ENCODE results near the gene SUGP1.
"Not testable (repeated sequence)": the region's sequence is repeated elsewhere in the genome, so short reads cannot be mapped to it uniquely, and the experiment has no call there.

The SUGP1 gene

GRCh38 chr19:19260417-19261214, 59.7 kb downstream of the SUGP1 start:
- no peak for DNase-seq

- DNase-seq: peak; percentile 89
Observed at GRCh38 chr19:19259741-19260140, 60.6 kb downstream of the SUGP1 start.

- no peak for DNase-seq
Observed at GRCh38 chr19:19258589-19259338, 61.5 kb downstream of the SUGP1 start.

GRCh38 chr19:19257836-19258588, 62.3 kb downstream of the SUGP1 start:
- DNase-seq: no peak

GRCh38 chr19:19257137-19257536, 63.2 kb downstream of the SUGP1 start:
- DNase-seq: no peak

- peak; percentile 84 for DNase-seq
Observed at GRCh38 chr19:19256072-19256969, 64.0 kb downstream of the SUGP1 start.

- DNase-seq: not testable (repeated sequence)
Observed at GRCh38 chr19:19253409-19253808, 66.9 kb downstream of the SUGP1 start.

- DNase-seq: no peak
Observed at GRCh38 chr19:19250196-19250801, 70.0 kb downstream of the SUGP1 start.

GRCh38 chr19:19240476-19240875, 79.8 kb downstream of the SUGP1 start:
- no peak for DNase-seq

GRCh38 chr19:19239675-19240074, 80.6 kb downstream of the SUGP1 start:
- no peak for DNase-seq

- DNase-seq: no peak
Observed at GRCh38 chr19:19238126-19238894, 82.0 kb downstream of the SUGP1 start.

GRCh38 chr19:19236173-19236572, 84.1 kb downstream of the SUGP1 start:
- DNase-seq: no peak

- DNase-seq: no peak
Observed at GRCh38 chr19:19234220-19234816, 86.0 kb downstream of the SUGP1 start.

- DNase-seq: no peak
Observed at GRCh38 chr19:19232261-19232721, 88.0 kb downstream of the SUGP1 start.

GRCh38 chr19:19230999-19231398, 89.3 kb downstream of the SUGP1 start:
- no peak for DNase-seq

GRCh38 chr19:19229701-19230100, 90.6 kb downstream of the SUGP1 start:
- no peak for DNase-seq

- DNase-seq: no peak
Observed at GRCh38 chr19:19227217-19227616, 93.1 kb downstream of the SUGP1 start.

GRCh38 chr19:19226663-19227062, 93.6 kb downstream of the SUGP1 start:
- no peak for DNase-seq

GRCh38 chr19:19226204-19226603, 94.1 kb downstream of the SUGP1 start:
- DNase-seq: no peak

Measured in MV-4-11 (cell line).